Measurements from ENCODE around the gene FAM107A.

DNA sequence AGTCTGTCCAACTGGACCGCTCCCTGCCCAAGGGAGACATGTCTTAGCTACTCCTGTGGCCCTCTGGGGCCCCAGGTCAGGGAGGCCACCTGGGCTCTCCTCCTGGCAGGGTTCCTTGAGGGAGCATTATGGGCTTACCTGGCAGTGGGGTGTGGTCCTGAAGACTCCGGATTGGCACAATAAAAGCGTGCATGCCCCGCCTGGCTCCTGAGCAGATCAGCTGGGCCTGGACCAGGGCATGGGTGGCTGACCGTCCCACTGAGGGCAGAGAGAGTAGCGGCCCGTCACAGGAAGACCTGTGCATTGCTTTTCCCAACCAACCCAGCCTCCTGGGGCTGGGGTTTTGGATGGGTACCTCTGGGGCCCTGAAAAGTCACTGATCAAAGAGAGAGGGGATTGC is 45.6 kb downstream of the FAM107A start:
- TF ChIP-seq CTCF (IDR thresholded peaks at IDR 0.05; ENCODE audit: low read length) (no peak), EZH2 (IDR thresholded peaks at IDR 0.05; ENCODE audit: borderline replicate concordance, low read length) (no peak)

Measured in OCI-LY1 (cell line).